K562 (cell line): ENCODE measurements around the gene BCAS2. TPM values are rescaled to one million over a fixed set of nuclear protein-coding genes. Genes with fewer than 3 reads are reported as not detected.

ENCODE experiments used
- ATAC-seq: fragments of 200-7000 bp; cut with Tn5 transposase; 3 replicates; pipeline ENCODE4 v1.9.1; 2020; ENCODE audit warnings: moderate library complexity
- BruUV-seq: library from RNA; stranded (reverse); fragments of 400-500 nt; replicated peaks from 2 replicates; lab custom pipeline; 2021; lab: Mats Ljungman, UMichigan
- CTCF ChIA-PET: fragments of 300-600 bp; formaldehyde crosslinking; extraction: SDS; loops from one replicate; lab custom pipeline; 2021; ENCODE audit warnings: low intra/inter-chr PET ratio; lab: Yijun Ruan, JAX
- POLR2A ChIA-PET: fragments of 300-600, 350-650 bp; sonication (Branson Sonifier 250); formaldehyde crosslinking; extraction: SDS; loops from one replicate; lab custom pipeline; 2021; ENCODE audit warnings: antibody characterized with exemption, inconsistent platforms; lab: Yijun Ruan, JAX
- DNase-seq, 4 experiments: peaks; one replicate each; pipeline versions ENCODE4 v3.0.0 to v3.0.0-alpha.2; 2011 to 2018; ENCODE audit warnings: low spot score in 3 of 4, mixed read lengths in 3 of 4; ENCODE audit errors: extremely low read depth in 1 of 4
- FAIRE-seq: peaks from 2 replicates; lab custom pipeline; 2011; peaks lifted over from hg19 to GRCh38; lab: Jason Lieb, UNC
- H2AFZ ChIP-seq: 2 replicates; pipeline ENCODE4 v1.6.0; 2011; ENCODE audit warnings: low read depth, low read length, control low read depth, inconsistent platforms
- H3K27ac ChIP-seq: fragments of 200-600 bp; 3 replicates; pipeline ENCODE4 v1.8.0; 2011; ENCODE audit warnings: low read depth, mild to moderate bottlenecking, control low read depth, inconsistent platforms, low read length, moderate library complexity, mixed read lengths; ENCODE audit errors: extremely low read depth
- H3K27me3 ChIP-seq, 2 experiments: fragments of 300-600 bp in 1 of 2; 2 replicates in 1 of 2; 3 replicates in 1 of 2; pipeline versions ENCODE4 v1.6.0 to v1.8.0; 2011; ENCODE audit warnings: inconsistent platforms in 2 of 2, low read length in 2 of 2, mild to moderate bottlenecking in 1 of 2, mixed read lengths in 1 of 2, moderate library complexity in 1 of 2; ENCODE audit not compliant: control insufficient read depth in 2 of 2, insufficient read depth in 2 of 2
- H3K36me3 ChIP-seq: fragments of 300-600 bp; 3 replicates; pipeline ENCODE4 v1.8.0; 2011; ENCODE audit warnings: mild to moderate bottlenecking, low read length, inconsistent platforms; ENCODE audit not compliant: control insufficient read depth, insufficient read depth
- H3K4me1 ChIP-seq, 2 experiments: fragments of 200-600 bp in 1 of 2; replicated peaks in 1 of 2; 2 replicates in 1 of 2; 3 replicates in 1 of 2; pipeline versions ENCODE4 v1.5.1 to v1.8.0; 2011; ENCODE audit warnings: inconsistent platforms in 2 of 2, low read length in 2 of 2, mild to moderate bottlenecking in 1 of 2, mixed read lengths in 1 of 2, moderate library complexity in 1 of 2; ENCODE audit not compliant: control insufficient read depth in 2 of 2, insufficient read depth in 2 of 2
- H3K4me2 ChIP-seq: 2 replicates; pipeline ENCODE4 v1.6.1; 2011; ENCODE audit warnings: low read length, control low read depth, inconsistent platforms, mixed read lengths; ENCODE audit not compliant: insufficient read depth
- H3K4me3 ChIP-seq: fragments of 200-600 bp; sonication (generic), shearing (Covaris generic); 2 replicates; pipeline ENCODE4 v1.5.1; 2016; ENCODE audit warnings: control low read depth, inconsistent platforms
- H3K79me2 ChIP-seq: fragments of 200-600 bp; 3 replicates; pipeline ENCODE4 v1.8.0; 2011; ENCODE audit warnings: low read length, inconsistent platforms; ENCODE audit not compliant: control insufficient read depth, insufficient read depth
- H3K9ac ChIP-seq, 2 experiments: 2 replicates each; pipeline versions ENCODE4 v1.6.0 to v1.6.1; 2011; ENCODE audit warnings: low read depth in 2 of 2, low read length in 2 of 2, control low read depth in 1 of 2, inconsistent platforms in 1 of 2, mild to moderate bottlenecking in 1 of 2, mixed read lengths in 1 of 2; ENCODE audit not compliant: insufficient read depth in 1 of 2
- H3K9me1 ChIP-seq: one replicate; pipeline ENCODE4 v1.6.0; 2011; ENCODE audit warnings: inconsistent platforms, mild to moderate bottlenecking, low read length, moderate library complexity; ENCODE audit not compliant: control insufficient read depth, insufficient read depth
- H3K9me3 ChIP-seq: replicated peaks from 2 replicates; pipeline ENCODE4 v1.5.1; 2011; ENCODE audit warnings: low read depth, low read length, inconsistent platforms; ENCODE audit not compliant: control insufficient read depth, insufficient read depth
- H4K20me1 ChIP-seq: replicated peaks from 2 replicates; pipeline ENCODE4 v1.6.1; 2011; ENCODE audit warnings: low read length, inconsistent platforms, mixed read lengths; ENCODE audit not compliant: control insufficient read depth, insufficient read depth
- BRD9 ChIP-seq: fragments of 450-650 bp; IDR thresholded peaks from 2 replicates; pipeline ENCODE4 v1.6.1; 2018; ENCODE audit warnings: low read depth; ENCODE audit not compliant: partially characterized antibody
- ETV6 ChIP-seq, 3 experiments: fragments of 150-350 bp in 1 of 3; sonication (generic) in 1 of 3; formaldehyde crosslinking in 1 of 3; IDR thresholded peaks; 2 replicates each; pipeline versions ENCODE4 v1.6.1 to v1.8.0; 2014 to 2022; ENCODE audit warnings: borderline replicate concordance in 2 of 3, low read depth in 2 of 3, antibody characterized with exemption in 1 of 3, low read length in 1 of 3, mild to moderate bottlenecking in 1 of 3, missing genetic modification reagents in 1 of 3
- NFE2L1 ChIP-seq: fragments of 450-650 bp; IDR thresholded peaks from 2 replicates; pipeline ENCODE4 v1.6.1; 2016; ENCODE audit warnings: missing genetic modification characterization, low read depth, mild to moderate bottlenecking, missing compliant biosample characterization, moderate library complexity, borderline replicate concordance
- NR4A1 ChIP-seq, 2 experiments: fragments of 250-450 bp in 1 of 2; fragments of 450-650 bp in 1 of 2; sonication (Bioruptor Pico) in 1 of 2; IDR thresholded peaks; 2 replicates each; pipeline versions ENCODE4 v1.4.0 to v1.6.1; 2016 to 2020; ENCODE audit warnings: mild to moderate bottlenecking in 2 of 2, missing compliant biosample characterization in 1 of 2, missing genetic modification characterization in 1 of 2, moderate library complexity in 1 of 2
- WGBS: fragments of 100-300 bp; shearing (Covaris generic); methylation state at CpG from one replicate; pipeline ENCODE4 v1.1.6; 2016; ENCODE audit warnings: low coverage, mixed read lengths; ENCODE audit not compliant: insufficient coverage; ENCODE audit errors: missing lambda C conversion rate; 5-methylcytosine and 5-hydroxymethylcytosine counted together
- in situ Hi-C: fragments of 300-500 bp; cut with MboI; formaldehyde crosslinking; loops from 4 replicates; pipeline ENCODE4 v1.15.0; 2018; ENCODE audit warnings: inconsistent platforms, mixed read lengths
- intact Hi-C: fragments of 100-400 bp; cut with micrococcal nuclease; formaldehyde crosslinking; loops from 2 replicates; pipeline ENCODE4 v1.14.2; 2022
- polyA plus RNA-seq, 8 experiments: library from polyadenylated mRNA; depleted of rRNA in 4 of 8; stranded (reverse) in 5 of 8; unstranded in 3 of 8; fragments of >200 nt; fragmentation: Nextera tagmentation in 2 of 8; fragmentation: Illumina TruSeq in 1 of 8; extraction: Ambion mirVana in 2 of 8; extraction: Trizol in 1 of 8; gene quantifications; 2 replicates each; pipeline versions ENCODE4 v1.2.1 to v1.2.3, GENCODE V29; 2011 to 2014; ENCODE audit warnings: inconsistent platforms in 1 of 8, missing spikeins in 1 of 8
- total RNA-seq, 7 experiments: library from RNA; depleted of rRNA in 6 of 7; stranded (reverse); fragments of >200 nt in 6 of 7; fragmentation: Illumina TruSeq in 2 of 7; extraction: Trizol in 2 of 7; gene quantifications; 2 replicates each; pipeline versions ENCODE4 v1.2.1 to v1.2.3, GENCODE V29; 2011 to 2021; ENCODE audit warnings: low replicate concordance in 1 of 7
- TF ChIP-seq, protein P1 (sequence below): fragments of 450-650 bp; IDR thresholded peaks from 2 replicates; pipeline ENCODE4 v1.6.1; 2016

The BCAS2 gene
- total and polyA plus RNA-seq, 9 of the 15 experiments (the other 6 are each of a cell fraction or from before 2014, with no cell fraction given), result 59.3 to 183 (median 81.1) TPM

DNA sequence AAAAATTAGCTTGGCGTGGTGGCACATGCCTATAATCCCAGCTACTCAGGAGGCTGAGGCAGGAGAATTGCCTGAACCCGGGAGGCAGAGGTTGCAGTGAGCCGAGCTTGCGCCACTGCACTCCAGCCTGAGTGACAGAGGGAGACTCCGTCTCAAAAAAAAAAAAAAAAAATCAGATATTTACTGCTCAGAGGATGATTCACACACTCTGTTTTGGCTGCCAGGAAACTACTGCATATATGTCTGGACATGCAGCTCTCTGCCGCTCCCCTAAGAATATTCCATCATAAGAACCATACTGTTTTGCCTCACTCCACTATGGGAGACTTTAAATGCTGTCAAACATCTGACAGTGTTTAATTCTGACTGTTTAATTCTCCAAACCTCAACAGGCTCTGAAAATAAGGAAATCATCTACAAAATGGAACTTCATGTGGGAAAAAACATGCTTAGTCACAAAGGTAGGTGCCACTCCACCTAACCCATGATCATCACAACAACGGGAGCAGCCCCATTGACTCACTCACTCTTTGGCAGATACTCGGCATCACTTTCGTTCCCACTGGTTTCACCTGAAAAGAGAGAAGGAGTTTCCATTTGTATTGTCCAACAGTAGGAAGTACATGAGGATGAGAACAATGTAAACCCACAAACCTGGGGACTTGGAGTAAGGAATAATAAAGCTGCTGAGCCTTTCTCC, 29.3 kb upstream of the BCAS2 start:
- FAIRE-seq (no peak), ATAC-seq (no peak), DNase-seq (no peak)
- no peak overlapping the region for H3K4me2 ChIP-seq
- no peak overlapping the region for H3K27ac ChIP-seq
- no peak overlapping the region for H3K4me3 ChIP-seq
- H3K9ac ChIP-seq, result no peak overlapping the region
- no peaks in the 10 kb centered on the region for H3K36me3 ChIP-seq
- H3K9me1 ChIP-seq, result no peaks in the 10 kb centered on the region
- BruUV-seq, result no TSS peak
- CTCF ChIA-PET, result no interaction called here
- peaks cover 13 to 19% of the 10 kb centered on the region in 2 experiments; a peak in 4 of 5 replicates for H3K27me3 ChIP-seq
- no peak overlapping the region for H2AFZ ChIP-seq
- H3K79me2 ChIP-seq, result no peaks in the 10 kb centered on the region
- intact Hi-C loops (no loop called here), in situ Hi-C loops (no loop called here)
- H3K4me1 ChIP-seq, result no peaks in the 10 kb centered on the region
- H4K20me1 ChIP-seq, result no peaks in the 10 kb centered on the region
- TF ChIP-seq BRD9 (no peak), NR4A1 (CRISPR knock-in tag; IDR thresholded peaks at IDR 0.05) (no peak), NR4A1 (tag; IDR thresholded peaks at IDR 0.05) (no peak), NFE2L1 (no peak), ETV6 (IDR thresholded peaks at IDR 0.05; ENCODE audit: borderline replicate concordance in 1 of 2, low read depth in 2 of 2, low read length in 1 of 2) (no peak), ETV6 (CRISPR knock-in tag; IDR thresholded peaks at IDR 0.05; ENCODE audit: borderline replicate concordance) (no peak)
- TF ChIP-seq, protein P1, sequence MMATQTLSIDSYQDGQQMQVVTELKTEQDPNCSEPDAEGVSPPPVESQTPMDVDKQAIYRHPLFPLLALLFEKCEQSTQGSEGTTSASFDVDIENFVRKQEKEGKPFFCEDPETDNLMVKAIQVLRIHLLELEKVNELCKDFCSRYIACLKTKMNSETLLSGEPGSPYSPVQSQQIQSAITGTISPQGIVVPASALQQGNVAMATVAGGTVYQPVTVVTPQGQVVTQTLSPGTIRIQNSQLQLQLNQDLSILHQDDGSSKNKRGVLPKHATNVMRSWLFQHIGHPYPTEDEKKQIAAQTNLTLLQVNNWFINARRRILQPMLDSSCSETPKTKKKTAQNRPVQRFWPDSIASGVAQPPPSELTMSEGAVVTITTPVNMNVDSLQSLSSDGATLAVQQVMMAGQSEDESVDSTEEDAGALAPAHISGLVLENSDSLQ, result peak; percentile 27; the same call in 1 of the 2 replicates
- TF ChIP-seq, all 486 proteins: peak for 1
- POLR2A ChIA-PET, result no interaction called here
- no peaks in the 10 kb centered on the region for H3K9me3 ChIP-seq
- 1% methylated on average over 8 of the region's 9 CpGs for WGBS
